ENCODE measurements around the gene CCDC9B. TPM values are rescaled to one million over a fixed set of nuclear protein-coding genes. Genes with fewer than 3 reads are reported as not detected.

The CCDC9B gene
- total RNA-seq, 1 experiment from 2014 or later: 9.4 TPM

DNA sequence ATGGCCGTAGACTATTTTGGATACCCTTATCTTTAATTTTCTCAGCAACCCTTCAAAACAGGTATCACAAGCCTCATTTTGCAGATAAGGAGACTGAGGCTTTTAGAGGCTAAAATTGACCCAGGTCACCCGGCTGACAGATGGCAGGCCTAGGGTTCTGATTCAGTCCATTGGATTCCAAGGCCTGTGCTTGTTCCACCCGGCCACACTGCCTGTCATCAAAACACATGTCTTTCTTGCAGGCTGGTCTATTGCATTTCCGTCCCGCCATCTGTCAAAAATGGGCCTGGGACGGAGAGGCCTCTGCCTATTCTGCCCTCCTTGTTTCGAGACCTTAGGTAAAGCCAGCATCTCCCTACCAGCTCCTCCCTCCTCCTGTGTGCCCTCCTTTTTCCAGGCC, 9.1 kb downstream of the CCDC9B start:
- no peak for DNase-seq (ENCODE audit: extremely low read depth, low read depth)

DNA sequence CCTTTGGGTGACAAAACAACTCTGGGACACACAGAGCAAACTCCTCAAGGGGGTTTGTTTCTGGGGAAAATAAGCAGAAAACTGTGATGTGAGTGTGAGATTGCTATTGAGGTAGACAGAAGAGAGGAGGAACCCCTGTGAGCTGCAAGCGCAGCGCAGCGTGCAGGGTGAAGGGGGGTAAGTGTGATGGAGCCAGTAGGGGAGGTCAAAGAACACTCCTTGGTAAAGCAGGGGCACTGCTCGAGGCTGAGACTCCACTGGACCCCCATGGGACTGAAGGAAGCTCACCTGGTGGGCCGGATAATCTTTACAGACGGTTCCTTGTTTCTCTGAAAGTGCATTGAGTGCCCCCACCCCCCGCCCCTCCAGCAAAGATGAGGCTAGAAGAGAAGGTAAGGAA, 9.7 kb downstream of the CCDC9B start:
- DNase-seq (ENCODE audit: extremely low read depth, low read depth): no peak

DNA sequence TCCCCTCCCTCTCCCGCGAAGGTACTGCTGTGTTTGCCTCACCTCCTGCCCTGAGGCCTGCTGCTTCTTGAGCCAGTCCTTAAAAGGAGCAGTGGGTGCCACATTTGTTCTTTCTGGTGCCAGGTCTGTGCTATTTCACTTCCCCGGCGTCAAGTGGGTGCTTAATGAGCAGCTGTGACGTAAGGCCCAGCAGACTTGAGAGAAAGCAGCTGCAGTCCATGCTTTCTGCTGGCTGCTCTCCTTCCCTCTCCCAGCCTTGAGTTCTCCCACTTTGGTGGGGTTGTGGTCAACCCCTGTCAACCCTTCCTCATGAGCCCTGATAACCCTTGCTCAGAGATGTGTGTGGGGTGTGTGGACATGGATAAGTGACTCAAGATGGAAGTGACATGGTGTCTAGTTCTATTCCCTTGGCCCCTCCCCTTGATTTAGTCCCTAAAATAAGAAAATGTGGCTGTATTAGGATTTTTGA, 10.3 kb downstream of the CCDC9B start:
- DNase-seq (ENCODE audit: extremely low read depth, low read depth): no peak

DNA sequence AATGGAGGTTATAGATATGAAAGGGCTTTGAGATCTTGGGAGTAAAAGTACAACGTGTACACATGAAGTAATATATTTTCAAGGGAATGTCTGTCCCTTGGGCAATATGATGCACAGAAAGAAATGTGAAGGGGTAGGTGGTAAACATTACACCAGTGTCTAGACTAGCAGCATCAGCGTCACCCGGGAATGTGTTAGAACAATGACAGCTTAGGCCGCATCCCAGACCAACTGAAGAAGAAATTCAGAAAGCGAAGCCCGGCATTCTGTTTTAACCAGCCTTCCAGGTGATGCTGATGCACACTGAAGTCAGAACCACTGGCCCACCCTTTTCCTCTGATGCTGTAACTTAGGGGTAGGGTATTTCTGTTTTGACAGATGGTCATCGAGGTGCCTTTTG, 10.9 kb downstream of the CCDC9B start:
- no peak for DNase-seq (ENCODE audit: extremely low read depth, low read depth)

DNA sequence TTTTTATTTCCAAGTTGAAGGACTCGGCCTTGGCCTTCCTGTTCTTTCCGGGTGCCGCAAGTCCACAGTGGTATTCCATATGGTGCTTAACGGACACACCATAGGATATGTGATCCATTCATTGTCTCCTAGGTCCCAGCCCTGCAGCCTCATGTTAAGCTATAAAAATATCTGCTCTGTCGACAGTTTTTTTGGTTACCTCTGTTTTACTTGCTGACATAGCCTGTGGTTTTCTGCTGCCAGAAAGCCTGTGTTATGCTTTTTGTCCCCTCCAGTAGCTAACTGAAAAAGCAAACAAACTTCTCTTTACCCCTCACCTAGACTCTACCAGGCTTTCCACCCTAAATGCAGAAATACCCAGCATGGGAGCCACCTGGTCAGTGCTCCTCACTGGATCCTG, 12.0 kb downstream of the CCDC9B start:
- DNase-seq (ENCODE audit: extremely low read depth, low read depth): no peak

DNA sequence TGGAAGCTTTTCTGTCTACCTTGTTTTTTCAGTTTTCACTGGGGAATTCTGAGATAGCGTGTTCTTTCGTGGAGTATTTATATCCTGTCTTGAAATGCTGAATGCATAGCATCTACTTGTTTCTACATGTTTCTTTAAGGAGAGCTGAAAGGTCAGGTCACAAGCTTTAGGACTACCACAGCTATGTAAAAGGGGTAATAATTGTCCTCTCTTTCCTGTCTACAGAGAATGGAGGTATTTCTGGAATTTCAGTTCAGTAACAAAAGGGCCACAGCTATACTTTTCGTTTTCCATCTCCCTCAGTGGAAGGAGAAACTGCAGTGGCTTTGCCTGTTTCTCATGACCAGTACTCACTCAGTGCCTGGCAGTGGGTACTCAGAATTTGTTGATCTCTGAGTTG, 12.6 kb downstream of the CCDC9B start:
- no peak for DNase-seq (ENCODE audit: extremely low read depth, low read depth)

DNA sequence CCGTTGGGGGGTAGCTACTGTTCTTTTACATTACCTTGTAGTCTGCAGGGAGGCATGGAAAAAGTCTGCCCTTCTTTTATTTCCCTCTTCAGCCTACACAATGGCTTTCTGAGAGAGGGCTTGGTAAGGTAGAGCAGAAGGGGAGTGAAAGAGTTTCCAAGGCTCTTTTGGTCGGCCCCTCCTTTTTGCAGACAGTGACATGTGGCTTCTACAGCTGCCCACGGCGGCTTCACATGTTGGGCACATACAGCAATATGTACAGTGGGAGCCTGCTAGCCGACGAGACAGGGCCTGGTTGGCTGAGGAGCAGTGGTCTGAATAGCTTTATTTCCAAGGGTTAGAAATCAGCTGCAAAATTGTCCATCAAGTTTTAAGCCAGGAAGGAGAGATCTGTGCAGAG, 13.3 kb downstream of the CCDC9B start:
- no peak for DNase-seq (ENCODE audit: extremely low read depth, low read depth)

DNA sequence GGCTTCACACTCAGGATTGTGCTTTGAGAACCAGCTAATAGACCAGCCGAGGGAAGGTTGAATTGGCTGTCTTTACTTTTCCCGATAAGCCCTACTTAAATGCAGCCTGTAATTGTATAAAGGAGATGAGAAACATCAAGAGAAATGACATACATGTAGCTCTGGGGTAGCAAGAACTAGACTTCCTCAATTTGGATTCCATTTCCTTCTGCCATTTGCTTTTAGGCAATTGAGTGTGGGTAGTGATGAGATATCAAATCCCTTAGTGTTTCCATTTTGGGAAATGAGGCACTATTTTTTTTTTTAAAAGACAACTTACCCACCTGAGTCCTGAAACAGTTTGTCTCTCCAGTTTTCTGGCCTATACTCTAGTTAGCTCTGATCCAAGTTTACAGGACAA, 15.0 kb downstream of the CCDC9B start:
- DNase-seq (ENCODE audit: extremely low read depth, low read depth): no peak

DNA sequence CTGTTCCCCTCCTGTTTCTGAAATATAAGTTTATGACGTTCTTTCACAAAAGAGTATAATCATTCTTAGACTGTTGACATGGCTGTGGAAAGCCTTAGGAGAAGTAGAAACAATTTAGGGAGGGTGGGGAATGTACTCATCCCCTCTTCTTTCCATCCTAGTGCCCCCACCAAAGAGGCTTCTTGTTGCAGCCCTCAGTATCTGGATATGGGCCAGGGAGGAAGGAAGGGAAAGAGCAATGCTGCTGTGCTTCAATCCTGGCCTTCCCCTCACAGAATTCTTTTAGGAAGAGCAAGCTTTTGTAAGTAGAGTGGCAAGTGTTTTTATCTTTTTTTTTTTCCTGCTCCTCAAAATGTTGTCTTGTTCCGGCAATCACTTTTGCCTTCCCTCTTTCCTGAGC, 15.6 kb downstream of the CCDC9B start:
- no peak for DNase-seq (ENCODE audit: extremely low read depth, low read depth)

DNA sequence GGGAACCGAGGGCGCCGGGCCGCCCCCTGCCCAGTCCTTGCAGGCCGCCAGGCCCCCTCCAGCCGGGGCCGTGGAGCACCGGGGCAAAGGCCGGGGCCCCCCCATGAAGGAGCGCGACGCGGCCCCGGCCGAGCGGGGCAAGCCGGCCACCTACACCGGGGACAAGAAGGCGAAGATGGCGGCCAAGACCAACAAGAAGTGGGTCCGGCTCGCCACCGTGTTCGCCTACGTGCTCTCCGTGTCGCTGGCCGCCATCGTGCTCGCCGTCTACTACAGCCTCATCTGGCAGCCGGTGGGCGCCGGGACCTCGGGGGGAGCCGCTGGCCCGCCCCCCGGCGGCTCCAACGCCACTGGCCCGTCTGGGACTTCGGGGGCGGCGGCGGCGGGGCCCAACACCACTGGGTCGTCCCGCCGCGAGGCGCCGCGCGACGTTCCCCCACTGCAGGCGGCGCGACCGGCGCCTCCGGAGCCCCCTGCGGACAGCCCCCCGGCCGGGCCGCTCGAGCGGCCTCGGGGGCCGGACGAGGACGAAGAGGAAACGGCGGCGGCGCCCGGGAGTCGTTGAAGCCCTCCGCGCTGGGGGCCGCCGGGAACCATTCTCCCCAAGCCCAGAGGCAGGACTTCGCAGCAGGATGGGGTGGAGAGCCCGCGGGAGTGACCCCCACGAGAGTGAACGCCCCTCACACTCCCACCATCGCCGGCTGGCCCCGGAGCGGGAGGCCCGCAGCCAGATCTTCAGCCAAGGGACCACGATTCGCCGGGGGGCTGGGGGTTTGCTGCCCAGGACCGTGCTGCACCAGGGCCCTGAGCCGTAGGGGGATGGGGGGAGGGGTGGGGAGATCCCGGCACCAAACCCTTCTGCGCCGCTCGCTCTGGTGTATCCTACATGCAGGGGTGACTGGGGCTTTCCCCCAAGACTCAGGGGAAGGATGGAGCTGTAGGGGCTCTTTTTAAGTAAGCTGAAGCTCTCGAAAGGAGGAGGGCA, 16.5 kb downstream of the CCDC9B start:
- DNase-seq (ENCODE audit: extremely low read depth, low read depth): no peak

DNA sequence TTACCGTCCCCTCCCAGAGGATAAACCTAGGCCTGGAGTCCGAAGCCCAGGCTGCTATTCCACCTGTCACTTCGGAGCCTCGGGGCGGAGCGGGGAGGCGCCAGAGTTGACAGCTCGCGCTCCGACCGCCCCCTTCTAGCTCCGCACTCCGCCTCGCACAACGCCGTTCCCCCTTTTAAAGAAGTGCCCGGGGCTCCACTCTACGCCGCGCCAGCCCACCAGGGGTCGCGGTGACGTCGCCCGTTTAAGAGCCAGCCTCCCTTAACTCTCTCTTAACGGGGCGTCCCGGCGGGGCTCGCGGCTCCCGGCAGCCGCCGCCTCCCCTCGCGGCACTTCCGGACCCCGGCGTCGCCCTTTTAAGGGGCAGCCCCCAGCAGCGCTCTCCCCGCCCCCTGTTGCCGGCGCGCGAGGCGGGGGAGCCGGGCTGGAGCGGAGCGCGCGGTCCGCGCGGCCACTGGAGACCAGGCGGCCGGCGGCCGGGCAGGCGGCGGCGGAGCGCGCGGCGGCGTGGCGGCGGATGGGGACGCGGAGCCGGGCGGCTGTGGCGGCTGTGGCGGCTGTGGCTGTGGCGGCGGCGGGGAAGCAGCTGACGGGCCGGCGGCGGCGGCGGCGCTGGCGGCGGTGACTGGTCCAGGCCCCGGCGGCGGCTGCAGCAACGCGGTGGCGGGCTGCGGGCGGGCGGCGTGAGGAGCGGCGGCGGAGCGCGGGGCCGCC, 17.3 kb downstream of the CCDC9B start, which contains the start of gene INAFM2:
Gene INAFM2 (plus strand): TSS at position 454 of the 714 bp plus-strand sequence. CDS start 364 bp downstream, outside the sequence.
- peak; percentile 61 for DNase-seq (ENCODE audit: extremely low read depth, low read depth)

DNA sequence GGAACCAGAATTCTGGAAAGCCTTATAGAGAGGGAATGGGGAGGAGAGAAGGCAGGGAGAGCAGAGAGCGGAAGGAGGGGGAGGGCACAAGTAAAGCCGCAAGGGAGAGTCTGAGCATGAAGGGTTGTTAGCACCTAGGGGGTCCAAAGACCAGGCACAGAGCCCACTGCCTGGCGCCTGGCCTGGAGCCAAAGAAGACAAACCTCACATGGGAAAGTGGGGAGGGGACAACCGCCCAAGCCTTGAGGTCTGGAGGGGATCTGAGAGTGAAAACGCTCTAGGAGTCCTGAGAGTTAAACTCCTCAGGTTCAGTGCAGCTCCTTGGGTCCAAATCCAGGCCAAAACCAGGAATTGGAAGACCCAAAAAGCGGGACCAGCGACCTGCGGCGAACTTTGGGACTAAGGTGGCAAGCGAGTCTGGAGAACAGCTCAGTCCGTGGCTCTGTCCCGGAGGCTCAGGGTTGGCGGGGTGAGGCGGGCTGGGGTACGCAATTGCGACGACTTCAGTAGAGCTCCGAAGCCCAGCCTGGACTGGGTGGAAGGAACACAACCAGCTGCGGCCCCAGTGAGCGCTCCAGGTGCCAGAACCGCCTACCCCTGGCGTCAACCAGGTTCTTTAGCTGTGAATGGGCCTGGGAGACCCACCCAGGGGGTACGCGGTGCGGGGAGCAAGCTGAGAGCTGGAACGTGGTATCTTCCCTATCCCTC, 18.1 kb downstream of the CCDC9B start:
- DNase-seq (ENCODE audit: extremely low read depth, low read depth): no peak

DNA sequence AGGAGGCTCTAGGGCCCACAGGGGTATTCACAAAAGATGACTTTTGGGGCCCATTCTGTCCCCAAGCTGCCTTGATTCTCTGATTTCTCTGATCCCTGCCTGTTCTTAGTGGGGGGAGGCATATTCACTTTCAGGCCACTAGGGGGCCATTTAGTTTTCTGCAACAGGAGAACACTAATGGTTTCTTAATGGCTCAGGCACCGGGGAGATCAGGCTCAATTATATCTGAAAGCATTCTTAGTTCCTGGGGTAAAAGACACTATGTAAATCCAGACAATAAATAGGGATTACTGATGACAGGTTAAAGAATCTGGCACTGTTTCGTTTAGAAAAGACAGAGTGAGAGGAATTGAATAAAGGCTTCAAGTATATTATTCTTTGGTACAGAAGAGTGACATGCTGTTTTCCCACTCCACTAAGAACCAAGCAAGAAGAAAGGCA, 19.8 kb downstream of the CCDC9B start:
- DNase-seq (ENCODE audit: extremely low read depth, low read depth): peak; percentile 64

DNA sequence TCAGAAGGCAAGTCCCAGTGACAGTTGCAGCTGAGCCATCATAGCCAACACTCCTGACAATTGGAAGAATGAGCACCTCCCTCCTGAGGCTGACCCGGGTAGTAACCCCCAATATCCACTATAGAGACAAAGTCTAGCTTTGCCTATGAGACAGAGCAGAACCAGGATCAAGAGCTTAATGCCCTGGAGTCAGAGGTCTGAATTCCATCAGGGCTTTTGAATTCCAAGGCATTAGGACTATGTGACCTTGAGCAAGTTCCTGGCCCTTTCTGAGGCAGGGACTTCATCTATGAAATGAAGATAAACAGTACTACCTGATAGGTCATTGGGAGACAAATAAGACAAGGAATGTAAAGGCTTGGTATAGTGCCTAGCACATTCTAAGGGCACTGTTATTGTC, 20.3 kb downstream of the CCDC9B start:
- no peak for DNase-seq (ENCODE audit: extremely low read depth, low read depth)

DNA sequence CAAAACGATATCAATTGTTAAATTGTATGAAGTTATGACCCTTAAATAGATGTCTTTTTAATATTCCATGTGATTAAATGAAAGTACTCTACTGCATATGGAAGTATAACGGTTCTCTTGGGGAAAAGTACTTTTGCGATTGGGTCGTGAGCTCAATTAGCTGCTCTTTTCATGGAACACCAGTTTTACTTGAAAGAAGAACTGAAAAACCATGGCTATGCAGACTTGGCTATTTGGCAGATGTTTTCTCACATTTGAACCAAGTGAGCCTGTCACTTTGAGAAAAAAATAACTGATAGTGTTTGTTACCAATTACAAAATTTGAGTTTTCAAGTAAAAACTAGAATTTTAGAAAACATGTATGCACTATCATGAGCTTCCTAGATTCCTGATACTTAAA, 23.2 kb downstream of the CCDC9B start:
- no peak for DNase-seq (ENCODE audit: extremely low read depth, low read depth)

DNA sequence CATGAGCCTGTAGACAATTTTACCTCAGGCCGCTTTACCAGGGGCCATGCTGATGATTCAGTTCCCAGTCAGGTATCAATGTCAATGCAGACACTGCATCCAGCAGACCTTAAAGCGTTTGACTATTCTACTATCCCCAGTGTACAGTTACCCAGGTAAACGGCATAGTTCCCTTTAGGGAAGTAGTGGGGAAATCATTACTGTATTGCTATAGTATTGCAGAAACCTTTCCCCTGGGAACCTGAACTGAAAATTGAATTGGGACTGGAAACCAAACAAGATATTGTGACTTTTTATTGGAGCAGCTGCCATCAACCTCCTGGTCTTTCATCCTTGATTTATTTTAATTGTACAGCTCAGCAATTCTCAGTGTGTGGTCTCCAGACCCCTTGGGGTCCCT, 23.8 kb downstream of the CCDC9B start:
- no peak for DNase-seq (ENCODE audit: extremely low read depth, low read depth)

DNA sequence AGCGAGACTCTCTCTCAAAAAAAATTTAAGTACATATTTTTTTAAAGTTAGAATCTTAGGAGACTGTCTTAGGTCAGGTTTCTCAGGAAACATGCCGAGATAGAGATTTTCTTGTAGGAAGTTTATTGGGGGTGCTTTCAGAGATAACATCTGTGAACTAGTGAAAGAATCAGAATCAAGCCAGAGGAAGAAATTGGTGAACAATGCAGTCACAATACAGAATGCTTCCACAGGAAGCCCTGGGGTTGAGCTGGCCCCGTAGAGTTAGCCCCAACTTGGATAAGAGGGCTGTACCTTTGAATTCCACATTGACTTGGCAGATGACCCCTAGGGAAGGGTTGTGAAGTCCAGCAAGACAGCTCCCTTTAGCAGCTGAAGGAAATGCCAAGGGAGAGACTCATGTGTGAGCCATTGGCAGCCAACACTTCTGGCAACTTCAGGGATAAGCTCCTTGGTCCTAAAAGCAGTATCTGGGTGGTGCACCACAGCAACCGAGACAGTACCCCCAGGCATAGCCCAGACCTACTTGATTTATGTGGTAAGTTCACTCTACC, 25.9 kb downstream of the CCDC9B start:
- DNase-seq (ENCODE audit: extremely low read depth, low read depth): no peak

DNA sequence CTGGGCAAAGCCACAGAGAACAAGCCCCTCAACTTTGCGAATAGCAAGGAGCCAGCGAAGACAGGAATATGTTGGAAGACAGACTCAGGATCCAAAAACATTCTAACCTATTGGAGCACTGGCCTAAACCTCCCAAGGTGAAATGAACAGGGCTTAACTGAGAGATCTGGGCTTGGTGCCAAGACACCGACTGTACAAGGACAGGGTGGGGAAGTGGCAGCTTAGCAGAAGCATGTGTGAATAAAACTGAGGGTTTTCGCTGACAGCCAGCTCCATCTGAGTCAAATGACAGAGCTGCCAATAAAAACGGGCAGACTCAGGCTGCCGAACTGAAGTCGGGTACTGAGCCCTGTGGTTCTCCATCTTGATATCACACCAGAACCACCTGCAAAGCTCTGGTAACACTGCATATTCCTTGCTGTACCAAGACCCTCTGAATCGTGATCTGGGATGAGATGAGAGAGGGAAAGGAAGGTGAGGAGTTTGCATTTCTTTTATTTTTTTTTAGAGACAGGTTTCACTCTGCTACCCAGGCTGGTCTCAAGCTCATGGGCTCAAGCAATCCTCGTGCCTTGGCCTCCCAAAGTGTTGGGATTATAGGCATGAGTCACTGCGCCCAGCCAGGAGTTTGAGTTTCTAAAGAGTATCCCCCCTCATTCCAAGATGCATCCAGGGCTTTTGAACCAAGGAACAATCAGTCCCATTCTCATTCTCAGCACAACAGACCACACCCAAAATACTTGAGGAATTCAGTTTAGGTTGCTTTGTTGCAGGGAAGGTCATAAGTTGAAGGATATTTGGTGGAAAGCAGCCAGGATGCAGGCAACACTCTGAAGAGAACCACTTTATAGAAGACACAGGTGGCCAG, 27.0 kb downstream of the CCDC9B start:
- no peak for DNase-seq (ENCODE audit: extremely low read depth, low read depth)

DNA sequence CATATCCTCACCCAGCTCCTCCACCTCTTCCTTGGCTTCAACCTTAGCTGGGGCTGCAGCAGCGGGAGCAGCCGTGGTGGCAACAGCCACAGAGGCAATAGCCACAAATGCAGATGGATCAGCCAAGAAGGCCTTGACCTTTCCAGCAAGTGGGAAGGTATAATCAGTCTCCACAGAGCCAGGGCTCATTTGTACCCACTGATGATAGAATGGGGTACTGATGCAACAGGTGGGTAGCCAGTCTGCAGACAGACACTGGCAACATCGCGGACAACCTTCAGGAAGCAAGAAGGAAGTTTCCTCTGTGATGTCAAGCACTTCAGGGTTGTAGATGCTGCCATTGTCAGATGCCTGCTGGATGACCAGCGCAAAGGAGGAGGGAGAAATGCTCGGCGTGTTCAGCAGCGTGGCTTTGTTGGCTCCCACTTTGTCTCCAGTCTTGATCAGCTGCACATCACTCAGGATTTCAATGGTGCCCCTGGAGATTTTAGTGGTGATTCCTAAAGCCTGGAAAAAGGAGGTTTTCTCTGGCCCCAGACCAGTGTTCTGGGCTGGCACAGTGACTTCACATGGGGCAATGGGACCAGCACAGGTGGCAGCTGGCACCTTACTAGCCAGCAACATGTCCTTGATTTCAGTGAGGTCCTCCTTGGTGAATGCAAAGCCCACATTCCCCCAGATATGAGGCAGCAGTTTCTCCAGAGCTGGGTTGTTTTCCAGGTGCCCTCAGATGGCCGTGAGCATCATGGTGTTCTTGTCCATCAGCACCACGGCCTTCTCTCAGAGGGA, 28.2 kb downstream of the CCDC9B start:
- DNase-seq (ENCODE audit: extremely low read depth, low read depth): no peak

All from NCI-H460 (cell line).